Neural progenitor cell (in vitro differentiated cells): ENCODE measurements around the gene GRIK1.

Experiments
- EZH2 ChIP-seq: fragments of 200-600 bp; sonication (generic); IDR thresholded peaks from 2 replicates; pipeline ENCODE4 v1.6.1; 2017; ENCODE audit warnings: antibody characterized with exemption, mild to moderate bottlenecking, moderate library complexity
- EZH2phosphoT487 ChIP-seq: fragments of 200-600 bp; sonication (generic); IDR thresholded peaks from 2 replicates; pipeline ENCODE4 v1.6.1; 2017; ENCODE audit warnings: antibody characterized with exemption
- TF ChIP-seq, protein P1 (sequence below): fragments of 200-600 bp; sonication (generic); IDR thresholded peaks from 2 replicates; pipeline ENCODE4 v1.5.1; 2017; ENCODE audit warnings: antibody characterized with exemption, mild to moderate bottlenecking

DNA sequence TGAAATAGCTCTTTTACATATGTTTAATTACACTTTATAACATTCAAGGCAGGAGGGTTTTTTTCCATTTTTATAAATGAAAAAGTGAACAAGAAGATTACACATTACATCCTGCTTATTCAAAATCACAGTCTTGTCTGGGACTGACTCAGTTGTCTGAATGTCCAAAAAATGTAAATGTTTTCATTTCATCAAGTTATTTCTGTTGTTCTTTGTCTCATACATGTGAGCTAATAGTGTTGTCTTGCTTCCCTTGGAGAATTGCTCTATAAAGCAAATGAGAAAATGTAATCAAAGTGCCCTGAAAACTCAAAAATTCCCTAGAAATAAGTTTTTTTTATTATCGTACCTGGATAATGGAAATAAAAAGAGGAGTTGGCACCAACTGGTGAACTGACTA is 242.9 kb downstream of the GRIK1 start:
- TF ChIP-seq, protein P1, sequence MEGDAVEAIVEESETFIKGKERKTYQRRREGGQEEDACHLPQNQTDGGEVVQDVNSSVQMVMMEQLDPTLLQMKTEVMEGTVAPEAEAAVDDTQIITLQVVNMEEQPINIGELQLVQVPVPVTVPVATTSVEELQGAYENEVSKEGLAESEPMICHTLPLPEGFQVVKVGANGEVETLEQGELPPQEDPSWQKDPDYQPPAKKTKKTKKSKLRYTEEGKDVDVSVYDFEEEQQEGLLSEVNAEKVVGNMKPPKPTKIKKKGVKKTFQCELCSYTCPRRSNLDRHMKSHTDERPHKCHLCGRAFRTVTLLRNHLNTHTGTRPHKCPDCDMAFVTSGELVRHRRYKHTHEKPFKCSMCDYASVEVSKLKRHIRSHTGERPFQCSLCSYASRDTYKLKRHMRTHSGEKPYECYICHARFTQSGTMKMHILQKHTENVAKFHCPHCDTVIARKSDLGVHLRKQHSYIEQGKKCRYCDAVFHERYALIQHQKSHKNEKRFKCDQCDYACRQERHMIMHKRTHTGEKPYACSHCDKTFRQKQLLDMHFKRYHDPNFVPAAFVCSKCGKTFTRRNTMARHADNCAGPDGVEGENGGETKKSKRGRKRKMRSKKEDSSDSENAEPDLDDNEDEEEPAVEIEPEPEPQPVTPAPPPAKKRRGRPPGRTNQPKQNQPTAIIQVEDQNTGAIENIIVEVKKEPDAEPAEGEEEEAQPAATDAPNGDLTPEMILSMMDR: no peak
- no peak for TF ChIP-seq EZH2
- TF ChIP-seq EZH2phosphoT487: no peak
